ENCODE measurements around the gene CDYL2. TPM values are rescaled to one million over a fixed set of nuclear protein-coding genes. Genes with fewer than 3 reads are reported as not detected.

Gene CDYL2
- total and polyA plus RNA-seq, 2 donors (not counting 3 experiments of a cell fraction or from before 2014, with no cell fraction given) = 7.1 to 71.3 TPM

GRCh38 chr16:80627108-80627507, 177.3 kb downstream of the CDYL2 start:
- ChIA-PET POLR2A (no interaction called here), CTCF (interaction anchor here (0.6 kb wide), 1 partner anchor 49 kb away, joined by 3 read pairs; no protein-coding TSS in a partner anchor)
- intact Hi-C loops (cut with micrococcal nuclease) (loop anchor here (10.0 kb wide), 1 partner anchor 178 kb away; the partner anchor contains the start of gene CDYL2), dilution Hi-C loops (cut with MboI; ENCODE audit: extremely low pct_ligation_motif_present, low sequenced_read_pairs) (no loop called here)
- no peaks in the 10 kb centered on the region for H3K9me1 ChIP-seq (replicated peaks; ENCODE audit: control insufficient read depth, extremely low read depth, insufficient read depth, low read length)
- no TSS peak for BruUV-seq (replicated peaks)
- no peak for DNase-seq (ENCODE audit: low read depth, low spot score)
- FAIRE-seq = no peak
- H3K4me1 ChIP-seq (ENCODE audit: control insufficient read depth, extremely low read depth, insufficient read depth, low read length) = peaks cover 12% of the 10 kb centered on the region
- no peak overlapping the region for H3K27ac ChIP-seq (ENCODE audit: insufficient read depth, low read depth, low read length)
- H3K4me3 ChIP-seq (replicated peaks in 1 of 3; ENCODE audit: insufficient read depth in 1 of 3, low read depth in 1 of 3, low read length in 3 of 3) = no peak overlapping the region
- peaks cover 25% of the 10 kb centered on the region for H3K79me2 ChIP-seq (ENCODE audit: control insufficient read depth, insufficient read depth, low read length)
- H3K36me3 ChIP-seq (ENCODE audit: control insufficient read depth in 2 of 2, extremely low read depth in 1 of 2, insufficient read depth in 2 of 2, low read length in 2 of 2) = peaks cover 0 to 9% of the 10 kb centered on the region in 2 experiments
- H3K9me3 ChIP-seq (replicated peaks; ENCODE audit: control insufficient read depth, insufficient read depth, low read length) = no peaks in the 10 kb centered on the region
- TF ChIP-seq JUN (IDR thresholded peaks at IDR 0.05; ENCODE audit: borderline replicate concordance, insufficient read depth, insufficient read length, low read depth) = no peak
- no peak for TF ChIP-seq EZH2 (IDR thresholded peaks at IDR 0.05; ENCODE audit: borderline replicate concordance, low read depth, low read length, severe bottlenecking)
- TF ChIP-seq CTCF (IDR thresholded peaks at IDR 0.05; ENCODE audit: extremely low read depth in 1 of 2, insufficient read depth in 1 of 2, low read depth in 1 of 2, low read length in 2 of 2) = no peak
- H3K9ac ChIP-seq (replicated peaks; ENCODE audit: extremely low read depth, insufficient read depth, low read length) = no peak overlapping the region
- H2AFZ ChIP-seq (ENCODE audit: low read depth, low read length) = no peak overlapping the region
- no peaks in the 10 kb centered on the region for H3K27me3 ChIP-seq (ENCODE audit: control insufficient read depth in 2 of 2, insufficient read depth in 2 of 2, low read length in 2 of 2)
- H3K4me2 ChIP-seq (ENCODE audit: insufficient read depth, low read length) = no peak overlapping the region
- peaks cover 4% of the 10 kb centered on the region for H4K20me1 ChIP-seq (replicated peaks; ENCODE audit: control insufficient read depth, extremely low read depth, insufficient read depth, low read length)

- peak; percentile 88 for FAIRE-seq
- Histone ChIP-seq H3K36me3 (ENCODE audit: control insufficient read depth in 2 of 2, extremely low read depth in 1 of 2, insufficient read depth in 2 of 2, low read length in 2 of 2) (peaks cover 4 to 10% of the 10 kb centered on the region in 2 experiments), H4K20me1 (replicated peaks; ENCODE audit: control insufficient read depth, extremely low read depth, insufficient read depth, low read length) (no peaks in the 10 kb centered on the region), H3K79me2 (ENCODE audit: control insufficient read depth, insufficient read depth, low read length) (peaks cover 13% of the 10 kb centered on the region), H3K4me1 (ENCODE audit: control insufficient read depth, extremely low read depth, insufficient read depth, low read length) (peaks cover 12% of the 10 kb centered on the region), H3K27me3 (ENCODE audit: control insufficient read depth in 2 of 2, insufficient read depth in 2 of 2, low read length in 2 of 2) (no peaks in the 10 kb centered on the region), H3K9me1 (replicated peaks; ENCODE audit: control insufficient read depth, extremely low read depth, insufficient read depth, low read length) (no peaks in the 10 kb centered on the region), H3K4me2 (ENCODE audit: insufficient read depth, low read length) (peak overlapping the region; percentile 17), H3K4me3 (replicated peaks in 1 of 3; ENCODE audit: insufficient read depth in 1 of 3, low read depth in 1 of 3, low read length in 3 of 3) (no peak overlapping the region), H2AFZ (ENCODE audit: low read depth, low read length) (no peak overlapping the region), H3K9ac (replicated peaks; ENCODE audit: extremely low read depth, insufficient read depth, low read length) (no peak overlapping the region), H3K27ac (ENCODE audit: insufficient read depth, low read depth, low read length) (no peak overlapping the region), H3K9me3 (replicated peaks; ENCODE audit: control insufficient read depth, insufficient read depth, low read length) (no peaks in the 10 kb centered on the region)
- no peak for TF ChIP-seq MYC (IDR thresholded peaks at IDR 0.05; ENCODE audit: low read depth, low read length)
- TF ChIP-seq POLR2AphosphoS5 (IDR thresholded peaks at IDR 0.05; ENCODE audit: insufficient read depth, low read depth, low read length) = no peak
- TF ChIP-seq FOS (IDR thresholded peaks at IDR 0.05; ENCODE audit: borderline replicate concordance, insufficient read depth, low read length) = no peak
- TF ChIP-seq MAX (IDR thresholded peaks at IDR 0.05; ENCODE audit: insufficient read depth, insufficient read length) = no peak
- TF ChIP-seq JUN (IDR thresholded peaks at IDR 0.05; ENCODE audit: borderline replicate concordance, insufficient read depth, insufficient read length, low read depth) = no peak
- no peak for TF ChIP-seq CTCF (IDR thresholded peaks at IDR 0.05; ENCODE audit: extremely low read depth in 1 of 2, insufficient read depth in 1 of 2, low read depth in 1 of 2, low read length in 2 of 2)
- no peak for TF ChIP-seq GATA2 (IDR thresholded peaks at IDR 0.05; ENCODE audit: insufficient read depth, insufficient read length, low read depth, low read length)
- TF ChIP-seq EZH2 (IDR thresholded peaks at IDR 0.05; ENCODE audit: borderline replicate concordance, low read depth, low read length, severe bottlenecking) = no peak
- TF ChIP-seq POLR2A (IDR thresholded peaks at IDR 0.05; ENCODE audit: low read depth, low read length) = no peak
- DNase-seq (ENCODE audit: low read depth, low spot score) = peak; percentile 84
- ChIA-PET CTCF (interaction anchor here (0.8 to 2.1 kb wide), 6 partner anchors 8 to 202 kb away, joined by 3 to 9 read pairs (median 4); no protein-coding TSS in a partner anchor), POLR2A (no interaction called here)
- no TSS peak for BruUV-seq (replicated peaks)
- intact Hi-C loops (cut with micrococcal nuclease) (loop anchor here (10.0 kb wide), 1 partner anchor 181 kb away; the partner anchor contains the start of gene CDYL2), dilution Hi-C loops (cut with MboI; ENCODE audit: extremely low pct_ligation_motif_present, low sequenced_read_pairs) (no loop called here)
Observed at GRCh38 chr16:80623376-80623775, 181.0 kb downstream of the CDYL2 start.
